Transverse colon (tissue), 4 donors: Measurements from ENCODE around the gene RAX. TPM values are rescaled to one million over a fixed set of nuclear protein-coding genes. Genes with fewer than 3 reads are reported as not detected.
"Not testable (repeated sequence)": the region's sequence is repeated elsewhere in the genome, so short reads cannot be mapped to it uniquely, and the experiment has no call there.

Source experiments
- DNase-seq: peaks from one replicate; pipeline ENCODE4 v3.0.0-alpha.2; 2019
- H3K27ac ChIP-seq, 4 donors: fragments of 200-600 bp; sonication (generic); 2 replicates each; pipeline ENCODE4 v1.5.1; 2016 to 2018; ENCODE audit warnings: inconsistent platforms in 4 of 4
- H3K27me3 ChIP-seq: fragments of 200-600 bp; sonication (generic); 2 replicates; pipeline ENCODE4 v1.5.1; 2017; ENCODE audit warnings: inconsistent platforms
- H3K36me3 ChIP-seq, 4 donors: fragments of 200-600 bp; sonication (generic); 2 replicates each; pipeline ENCODE4 v1.5.1; 2017 to 2019; ENCODE audit warnings: inconsistent platforms in 4 of 4
- H3K4me1 ChIP-seq, 4 donors: fragments of 200-600 bp; sonication (generic); 2 replicates each; pipeline ENCODE4 v1.5.1; 2017 to 2020; ENCODE audit warnings: inconsistent platforms in 4 of 4
- H3K4me3 ChIP-seq, 4 donors: fragments of 200-600 bp; sonication (generic); 1 replicate in 1 of 4; 2 replicates in 3 of 4; pipeline versions ENCODE4 v1.5.1 to v1.6.1; 2017 to 2019; ENCODE audit warnings: inconsistent platforms in 4 of 4
- H3K9me3 ChIP-seq, 2 donors: fragments of 200-600 bp; sonication (generic); 2 replicates each; pipeline ENCODE4 v1.5.1; 2017 to 2019; ENCODE audit warnings: inconsistent platforms in 2 of 2
- EP300 ChIP-seq: sonication (generic); formaldehyde crosslinking; IDR thresholded peaks from one replicate; pipeline ENCODE4 v1.6.1; 2017; ENCODE audit warnings: antibody characterized with exemption, low read depth
- POLR2A ChIP-seq: fragments of 450-650 bp; IDR thresholded peaks from one replicate; pipeline ENCODE4 v1.6.1; 2016; ENCODE audit warnings: antibody characterized with exemption, mild to moderate bottlenecking, moderate library complexity
- POLR2AphosphoS5 ChIP-seq, 3 donors: sonication (generic); formaldehyde crosslinking; IDR thresholded peaks; one replicate each; pipeline ENCODE4 v1.6.1; 2016; ENCODE audit warnings: antibody characterized with exemption in 3 of 3
- WGBS, 2 donors: methylation state at CpG; one replicate each; pipeline ENCODE4 v1.1.5; 2018; ENCODE audit warnings: low coverage in 1 of 2; 5-methylcytosine and 5-hydroxymethylcytosine counted together
- in situ Hi-C, 4 donors: fragments of 200-750 bp; cut with MboI; loops; one replicate each; pipeline versions ENCODE4 v1.15.0 to v1.15.1; 2017; ENCODE audit warnings: low sequenced_read_pairs in 3 of 4, low pct_ligation_motif_present in 1 of 4, low pct_unique_long_range_greater_than_20kb in 1 of 4
- intact Hi-C: fragments of 100-400 bp; cut with DNase I; formaldehyde crosslinking; loops from one replicate; pipeline ENCODE4 v1.15.1; 2023; ENCODE audit warnings: low total_unique reads
- total RNA-seq, 4 donors: library from RNA; depleted of rRNA; stranded (reverse); fragments of >200 nt; gene quantifications; one replicate each; pipeline ENCODE4 v1.1.0, GENCODE V29; 2016
- TF ChIP-seq, protein P1 (sequence below), 5 experiments: fragments of 200-600 bp in 3 of 5; fragments of 450-650 bp in 2 of 5; sonication (generic) in 3 of 5; IDR thresholded peaks; 1 replicate in 2 of 5; 2 replicates in 3 of 5; pipeline ENCODE4 v1.5.1; 2016 to 2017; ENCODE audit warnings: antibody characterized with exemption in 5 of 5, inconsistent platforms in 3 of 5, mild to moderate bottlenecking in 2 of 5, moderate library complexity in 1 of 5

Gene RAX
- total RNA-seq, 4 donors from 2014 or later = not detected

DNA sequence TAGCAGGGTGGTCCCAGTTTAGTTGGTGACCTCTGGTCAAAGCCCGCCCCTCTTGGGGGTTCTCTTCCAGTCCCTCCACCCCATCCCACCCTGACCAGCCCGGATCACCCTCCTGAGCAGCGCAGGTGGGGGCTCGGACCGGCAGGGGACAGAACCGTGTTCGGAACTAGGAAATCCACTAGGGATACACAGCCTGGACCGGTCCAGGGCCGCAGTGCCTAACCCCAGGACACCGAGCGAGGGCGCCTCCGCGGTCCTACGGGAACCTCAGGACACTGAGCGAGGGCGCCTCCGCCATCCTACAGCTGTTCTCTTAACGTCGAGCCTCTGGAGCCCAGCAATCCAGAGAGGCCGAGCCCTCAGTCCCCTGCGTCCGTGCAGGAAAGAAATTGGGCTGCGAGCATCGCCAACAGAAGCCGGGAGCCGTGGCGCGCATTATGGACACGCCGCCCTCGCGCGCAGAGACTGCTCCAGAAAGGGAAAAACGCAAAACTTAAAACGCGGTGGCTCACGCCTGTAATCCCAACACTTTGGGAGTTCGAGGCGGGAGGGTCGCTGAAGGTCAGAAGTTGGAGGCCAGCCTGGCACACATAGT is 8.5 kb downstream of the RAX start:
- no peak for TF ChIP-seq EP300
- no peak for TF ChIP-seq POLR2A
- TF ChIP-seq, protein P1, sequence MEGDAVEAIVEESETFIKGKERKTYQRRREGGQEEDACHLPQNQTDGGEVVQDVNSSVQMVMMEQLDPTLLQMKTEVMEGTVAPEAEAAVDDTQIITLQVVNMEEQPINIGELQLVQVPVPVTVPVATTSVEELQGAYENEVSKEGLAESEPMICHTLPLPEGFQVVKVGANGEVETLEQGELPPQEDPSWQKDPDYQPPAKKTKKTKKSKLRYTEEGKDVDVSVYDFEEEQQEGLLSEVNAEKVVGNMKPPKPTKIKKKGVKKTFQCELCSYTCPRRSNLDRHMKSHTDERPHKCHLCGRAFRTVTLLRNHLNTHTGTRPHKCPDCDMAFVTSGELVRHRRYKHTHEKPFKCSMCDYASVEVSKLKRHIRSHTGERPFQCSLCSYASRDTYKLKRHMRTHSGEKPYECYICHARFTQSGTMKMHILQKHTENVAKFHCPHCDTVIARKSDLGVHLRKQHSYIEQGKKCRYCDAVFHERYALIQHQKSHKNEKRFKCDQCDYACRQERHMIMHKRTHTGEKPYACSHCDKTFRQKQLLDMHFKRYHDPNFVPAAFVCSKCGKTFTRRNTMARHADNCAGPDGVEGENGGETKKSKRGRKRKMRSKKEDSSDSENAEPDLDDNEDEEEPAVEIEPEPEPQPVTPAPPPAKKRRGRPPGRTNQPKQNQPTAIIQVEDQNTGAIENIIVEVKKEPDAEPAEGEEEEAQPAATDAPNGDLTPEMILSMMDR (IDR thresholded peaks at IDR 0.05) = no peak
- no peak for TF ChIP-seq POLR2AphosphoS5 (IDR thresholded peaks at IDR 0.05)
- in situ Hi-C loops (no loop called here), intact Hi-C loops (no loop called here)
- H3K36me3 ChIP-seq = no peaks in the 10 kb centered on the region
- H3K4me1 ChIP-seq = peaks cover 0 to 15% (median 11%) of the 10 kb centered on the region in 4 donors
- H3K9me3 ChIP-seq = no peaks in the 10 kb centered on the region
- no peak overlapping the region for H3K4me3 ChIP-seq
- H3K27me3 ChIP-seq = peaks cover 73% of the 10 kb centered on the region
- no peak for DNase-seq
- 13 to 28% methylated on average over 9 to 41 of the region's 41 CpGs for WGBS, 2 donors
- no peak overlapping the region for H3K27ac ChIP-seq

DNA sequence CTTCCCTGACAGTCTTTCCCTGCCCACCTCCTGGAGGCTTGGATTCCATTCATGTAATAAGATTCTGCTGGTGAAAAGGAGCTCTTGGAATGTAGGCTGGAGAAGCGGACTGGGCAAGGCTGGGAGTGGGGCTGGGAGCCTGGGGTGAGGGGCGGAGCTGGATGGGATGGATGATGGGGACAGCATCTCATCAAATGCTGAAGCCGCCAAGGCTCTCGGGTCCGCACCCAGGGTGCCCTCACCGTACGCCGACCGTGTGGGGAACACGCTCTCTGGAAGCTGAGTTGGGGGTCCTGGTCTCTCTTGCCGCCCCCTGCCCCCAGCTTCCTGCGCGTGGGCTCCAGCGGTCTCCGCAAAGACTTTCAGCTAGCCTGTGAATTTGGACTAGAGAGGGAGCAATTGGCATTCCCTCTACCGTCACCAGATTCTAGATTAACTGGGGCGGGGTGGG is 9.1 kb downstream of the RAX start:
- in situ Hi-C loops (no loop called here), intact Hi-C loops (no loop called here)
- peaks cover 67% of the 10 kb centered on the region for H3K27me3 ChIP-seq

DNA sequence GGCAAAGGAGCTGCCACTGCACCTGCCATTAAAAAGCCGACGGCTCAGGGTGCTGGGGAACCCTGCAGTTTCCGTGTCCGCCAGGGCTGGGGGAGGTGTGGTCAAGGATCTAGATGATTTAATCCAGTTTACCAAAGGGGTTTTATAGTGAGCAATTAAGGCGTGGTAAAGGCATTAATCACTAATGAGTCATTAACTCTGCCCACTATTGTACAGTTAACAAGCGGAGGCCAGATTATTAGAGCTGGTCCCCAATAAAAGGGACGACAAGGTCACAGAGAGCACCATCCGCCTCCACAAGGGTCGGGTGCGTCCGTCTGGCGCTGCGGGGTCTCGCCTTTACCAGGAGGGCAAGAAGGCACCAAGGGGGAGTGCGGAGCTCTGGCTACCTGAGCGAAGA is 9.6 kb downstream of the RAX start:
- no peak overlapping the region for H3K4me3 ChIP-seq
- 17% methylated on average over 16 of the region's 16 CpGs; no CpG with 5 or more reads in 1 of the 2 donors for WGBS, 2 donors
- H3K27ac ChIP-seq = no peak overlapping the region
- TF ChIP-seq POLR2AphosphoS5 (IDR thresholded peaks at IDR 0.05) (no peak), EP300 (no peak), POLR2A (no peak)
- TF ChIP-seq, protein P1 (IDR thresholded peaks at IDR 0.05) = no peak
- no peaks in the 10 kb centered on the region for H3K9me3 ChIP-seq
- peaks cover 0 to 12% (median 8%) of the 10 kb centered on the region in 4 donors for H3K4me1 ChIP-seq
- no peaks in the 10 kb centered on the region for H3K36me3 ChIP-seq
- in situ Hi-C loops = no loop called here
- H3K27me3 ChIP-seq = peaks cover 62% of the 10 kb centered on the region
- no peak for DNase-seq
- intact Hi-C loops = no loop called here

More for the DNA sequence above, 9.1 kb downstream of the RAX start:
- Histone ChIP-seq H3K4me1 (peaks cover 0 to 15% (median 11%) of the 10 kb centered on the region in 4 donors), H3K9me3 (no peaks in the 10 kb centered on the region), H3K36me3 (no peaks in the 10 kb centered on the region), H3K4me3 (no peak overlapping the region), H3K27ac (no peak overlapping the region)
- TF ChIP-seq EP300 (no peak), POLR2AphosphoS5 (IDR thresholded peaks at IDR 0.05) (no peak), POLR2A (no peak)
- TF ChIP-seq, protein P1 (IDR thresholded peaks at IDR 0.05) = no peak
- 23% methylated on average over 17 of the region's 17 CpGs; no CpG with 5 or more reads in 1 of the 2 donors for WGBS, 2 donors
- no peak for DNase-seq

DNA sequence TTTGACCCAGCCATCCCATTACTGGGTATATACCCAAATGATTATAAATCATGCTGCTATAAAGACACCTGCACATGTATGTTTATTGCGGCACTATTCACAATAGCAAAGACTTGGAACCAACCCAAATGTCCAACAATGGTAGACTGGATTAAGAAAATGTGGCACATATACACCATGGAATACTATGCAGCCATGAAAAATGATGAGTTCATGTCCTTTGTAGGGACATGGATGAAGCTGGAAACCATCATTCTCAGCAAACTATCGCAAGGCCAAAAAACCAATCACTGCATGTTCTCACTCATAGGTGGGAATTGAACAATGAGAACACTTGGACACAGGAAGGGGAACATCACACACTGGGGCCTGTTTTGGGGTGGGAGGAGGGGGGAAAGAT is 11.0 kb downstream of the RAX start:
- in situ Hi-C loops, H3K4me1 ChIP-seq, H3K9me3 ChIP-seq, H3K36me3 ChIP-seq, intact Hi-C loops, H3K4me3 ChIP-seq, H3K27ac ChIP-seq, DNase-seq: not testable (repeated sequence)
- WGBS, 2 donors = 83 to 97% methylated on average over 2 of the region's 2 CpGs
- H3K27me3 ChIP-seq = peaks cover 49% of the 10 kb centered on the region

DNA sequence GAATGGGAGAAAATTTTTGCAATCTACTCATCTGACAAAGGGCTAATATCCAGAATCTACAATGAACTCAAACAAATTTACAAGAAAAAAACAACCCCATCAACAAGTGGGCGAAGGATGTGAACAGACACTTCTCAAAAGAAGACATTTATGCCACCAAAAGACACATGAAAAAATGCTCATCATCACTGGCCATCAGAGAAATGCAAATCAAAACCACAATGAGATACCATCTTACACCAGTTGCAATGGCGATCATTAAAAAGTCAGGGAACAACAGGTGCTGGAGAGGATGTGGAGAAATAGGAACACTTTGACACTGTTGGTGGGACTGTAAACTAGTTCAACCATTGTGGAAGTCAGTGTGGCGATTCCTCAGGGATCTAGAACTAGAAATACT is 11.4 kb downstream of the RAX start:
- intact Hi-C loops, H3K27ac ChIP-seq, in situ Hi-C loops, H3K36me3 ChIP-seq, DNase-seq, H3K4me3 ChIP-seq, H3K9me3 ChIP-seq, H3K4me1 ChIP-seq: not testable (repeated sequence)
- peaks cover 49% of the 10 kb centered on the region for H3K27me3 ChIP-seq
- 85% methylated on average over 3 of the region's 3 CpGs; no CpG with 5 or more reads in 1 of the 2 donors for WGBS, 2 donors

DNA sequence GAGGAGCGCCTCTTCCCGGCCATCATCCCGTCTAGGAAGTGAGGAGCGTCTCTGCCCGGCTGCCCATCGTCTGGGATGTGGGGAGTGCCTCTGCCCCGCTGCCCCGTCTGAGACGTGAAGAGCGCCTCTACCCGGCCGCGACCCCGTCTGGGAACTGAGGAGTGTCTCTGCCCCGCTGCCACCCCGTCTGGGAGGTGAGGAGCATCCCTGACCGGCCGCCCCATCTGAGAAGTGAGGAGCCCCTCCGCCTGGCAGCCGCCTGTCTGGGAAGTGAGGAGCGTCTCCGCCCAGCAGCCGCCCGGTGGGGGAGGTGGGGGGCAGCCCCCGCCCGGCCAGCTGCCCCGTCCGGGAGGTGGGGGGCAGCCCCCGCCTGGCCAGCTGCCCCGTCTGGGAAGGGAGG is 17.8 kb downstream of the RAX start:
- in situ Hi-C loops, H3K36me3 ChIP-seq, intact Hi-C loops, H3K4me3 ChIP-seq, H3K27me3 ChIP-seq, H3K4me1 ChIP-seq, H3K9me3 ChIP-seq, H3K27ac ChIP-seq, DNase-seq: not testable (repeated sequence)
- 93% methylated on average over 21 of the region's 30 CpGs; no CpG with 5 or more reads in 1 of the 2 donors for WGBS, 2 donors
